ENCODE results near the gene TTC23.
"Not testable (repeated sequence)": the region's sequence is repeated elsewhere in the genome, so short reads cannot be mapped to it uniquely, and the experiment has no call there.

TTC23 gene

GRCh38 chr15:99117563-99118257 lies 131.7 kb downstream of the TTC23 start:
- Histone ChIP-seq H3K27me3 (ENCODE audit: insufficient read depth, low read length) (no peaks in the 10 kb centered on the region), H3K36me3 (ENCODE audit: insufficient read depth, low read length) (no peaks in the 10 kb centered on the region), H3K4me3 (ENCODE audit: low read length) (no peak overlapping the region), H3K4me1 (ENCODE audit: insufficient read depth, low read length) (no peaks in the 10 kb centered on the region), H3K9me3 (ENCODE audit: insufficient read depth, low read depth, low read length) (no peaks in the 10 kb centered on the region), H3K9ac (ENCODE audit: low read depth, low read length) (no peak overlapping the region), H3K27ac (ENCODE audit: low read depth, low read length) (no peak overlapping the region)
- WGBS: 96% methylated on average over 20 of the region's 20 CpGs

GRCh38 chr15:99117111-99117510 lies 132.3 kb downstream of the TTC23 start:
- Histone ChIP-seq H3K4me1 (ENCODE audit: insufficient read depth, low read length) (no peaks in the 10 kb centered on the region), H3K27me3 (ENCODE audit: insufficient read depth, low read length) (no peaks in the 10 kb centered on the region), H3K9me3 (ENCODE audit: insufficient read depth, low read depth, low read length) (no peaks in the 10 kb centered on the region), H3K36me3 (ENCODE audit: insufficient read depth, low read length) (no peaks in the 10 kb centered on the region), H3K4me3 (ENCODE audit: low read length) (no peak overlapping the region), H3K9ac (ENCODE audit: low read depth, low read length) (no peak overlapping the region), H3K27ac (ENCODE audit: low read depth, low read length) (no peak overlapping the region)
- WGBS: 96% methylated on average over 8 of the region's 8 CpGs

- Histone ChIP-seq H3K9me3 (ENCODE audit: insufficient read depth, low read depth, low read length) (no peaks in the 10 kb centered on the region), H3K9ac (ENCODE audit: low read depth, low read length) (no peak overlapping the region), H3K4me1 (ENCODE audit: insufficient read depth, low read length) (no peaks in the 10 kb centered on the region), H3K36me3 (ENCODE audit: insufficient read depth, low read length) (no peaks in the 10 kb centered on the region), H3K27ac (ENCODE audit: low read depth, low read length) (no peak overlapping the region), H3K4me3 (ENCODE audit: low read length) (no peak overlapping the region), H3K27me3 (ENCODE audit: insufficient read depth, low read length) (no peaks in the 10 kb centered on the region)
- WGBS: 96% methylated on average over 11 of the region's 11 CpGs
Observed at GRCh38 chr15:99115300-99116215, 133.8 kb downstream of the TTC23 start.

- 90% methylated on average over 12 of the region's 12 CpGs for WGBS
- Histone ChIP-seq H3K9me3 (ENCODE audit: insufficient read depth, low read depth, low read length) (no peaks in the 10 kb centered on the region), H3K27me3 (ENCODE audit: insufficient read depth, low read length) (no peaks in the 10 kb centered on the region), H3K4me3 (ENCODE audit: low read length) (no peak overlapping the region), H3K27ac (ENCODE audit: low read depth, low read length) (no peak overlapping the region), H3K4me1 (ENCODE audit: insufficient read depth, low read length) (no peaks in the 10 kb centered on the region), H3K9ac (ENCODE audit: low read depth, low read length) (no peak overlapping the region), H3K36me3 (ENCODE audit: insufficient read depth, low read length) (no peaks in the 10 kb centered on the region)
Observed at GRCh38 chr15:99114511-99115299, 134.7 kb downstream of the TTC23 start.

GRCh38 chr15:99113547-99114271 lies 135.7 kb downstream of the TTC23 start:
- 87% methylated on average over 13 of the region's 13 CpGs for WGBS
- Histone ChIP-seq H3K9ac (ENCODE audit: low read depth, low read length) (no peak overlapping the region), H3K4me1 (ENCODE audit: insufficient read depth, low read length) (no peaks in the 10 kb centered on the region), H3K27ac (ENCODE audit: low read depth, low read length) (no peak overlapping the region), H3K36me3 (ENCODE audit: insufficient read depth, low read length) (no peaks in the 10 kb centered on the region), H3K4me3 (ENCODE audit: low read length) (no peak overlapping the region), H3K27me3 (ENCODE audit: insufficient read depth, low read length) (peaks cover 3% of the 10 kb centered on the region; the same call in 1 of the 2 replicates), H3K9me3 (ENCODE audit: insufficient read depth, low read depth, low read length) (no peaks in the 10 kb centered on the region)

- H3K36me3 ChIP-seq (ENCODE audit: insufficient read depth, low read length); H3K4me3 ChIP-seq (ENCODE audit: low read length); H3K9me3 ChIP-seq (ENCODE audit: insufficient read depth, low read depth, low read length); H3K9ac ChIP-seq (ENCODE audit: low read depth, low read length); H3K27ac ChIP-seq (ENCODE audit: low read depth, low read length); H3K4me1 ChIP-seq (ENCODE audit: insufficient read depth, low read length): not testable (repeated sequence)
- 95% methylated on average over 8 of the region's 8 CpGs for WGBS
- peaks cover 18% of the 10 kb centered on the region for H3K27me3 ChIP-seq (ENCODE audit: insufficient read depth, low read length)
Observed at GRCh38 chr15:99111641-99112040, 137.7 kb downstream of the TTC23 start.

GRCh38 chr15:99110581-99111320 lies 138.6 kb downstream of the TTC23 start:
- peaks cover 27% of the 10 kb centered on the region for H3K27me3 ChIP-seq (ENCODE audit: insufficient read depth, low read length)
- H3K9me3 ChIP-seq (ENCODE audit: insufficient read depth, low read depth, low read length): no peaks in the 10 kb centered on the region
- no peak overlapping the region for H3K9ac ChIP-seq (ENCODE audit: low read depth, low read length)
- WGBS: 89% methylated on average over 7 of the region's 8 CpGs
- no peaks in the 10 kb centered on the region for H3K36me3 ChIP-seq (ENCODE audit: insufficient read depth, low read length)
- no peak overlapping the region for H3K4me3 ChIP-seq (ENCODE audit: low read length)
- H3K4me1 ChIP-seq (ENCODE audit: insufficient read depth, low read length): no peaks in the 10 kb centered on the region
- no peak overlapping the region for H3K27ac ChIP-seq (ENCODE audit: low read depth, low read length)

GRCh38 chr15:99110093-99110492 lies 139.3 kb downstream of the TTC23 start:
- Histone ChIP-seq H3K36me3 (ENCODE audit: insufficient read depth, low read length) (no peaks in the 10 kb centered on the region), H3K9me3 (ENCODE audit: insufficient read depth, low read depth, low read length) (no peaks in the 10 kb centered on the region), H3K27ac (ENCODE audit: low read depth, low read length) (no peak overlapping the region), H3K9ac (ENCODE audit: low read depth, low read length) (no peak overlapping the region), H3K27me3 (ENCODE audit: insufficient read depth, low read length) (peaks cover 34% of the 10 kb centered on the region), H3K4me3 (ENCODE audit: low read length) (no peak overlapping the region), H3K4me1 (ENCODE audit: insufficient read depth, low read length) (no peaks in the 10 kb centered on the region)
- WGBS: 93% methylated on average over 12 of the region's 12 CpGs

GRCh38 chr15:99109555-99110021 lies 139.8 kb downstream of the TTC23 start:
- WGBS: 94% methylated on average over 10 of the region's 10 CpGs
- H3K9ac ChIP-seq (ENCODE audit: low read depth, low read length): no peak overlapping the region
- no peak overlapping the region for H3K27ac ChIP-seq (ENCODE audit: low read depth, low read length)

GRCh38 chr15:99108993-99109392 lies 140.4 kb downstream of the TTC23 start:
- Histone ChIP-seq H3K4me3 (ENCODE audit: low read length) (no peak overlapping the region), H3K36me3 (ENCODE audit: insufficient read depth, low read length) (no peaks in the 10 kb centered on the region), H3K9me3 (ENCODE audit: insufficient read depth, low read depth, low read length) (no peaks in the 10 kb centered on the region), H3K27ac (ENCODE audit: low read depth, low read length) (no peak overlapping the region), H3K27me3 (ENCODE audit: insufficient read depth, low read length) (peaks cover 36% of the 10 kb centered on the region), H3K4me1 (ENCODE audit: insufficient read depth, low read length) (no peaks in the 10 kb centered on the region), H3K9ac (ENCODE audit: low read depth, low read length) (no peak overlapping the region)
- WGBS: 96% methylated on average over 5 of the region's 5 CpGs

More at GRCh38 chr15:99109555-99110021, 139.8 kb downstream of the TTC23 start:
- Histone ChIP-seq H3K4me1 (ENCODE audit: insufficient read depth, low read length) (no peaks in the 10 kb centered on the region), H3K4me3 (ENCODE audit: low read length) (no peak overlapping the region), H3K27me3 (ENCODE audit: insufficient read depth, low read length) (peaks cover 36% of the 10 kb centered on the region), H3K9me3 (ENCODE audit: insufficient read depth, low read depth, low read length) (no peaks in the 10 kb centered on the region), H3K36me3 (ENCODE audit: insufficient read depth, low read length) (no peaks in the 10 kb centered on the region)

All from HUES64 (cell line).